ENCODE data around the gene SPTBN1. TPM values are rescaled to one million over a fixed set of nuclear protein-coding genes. Genes with fewer than 3 reads are reported as not detected.

Gene SPTBN1
- total RNA-seq, 1 experiment from 2014 or later, result 204 TPM

DNA sequence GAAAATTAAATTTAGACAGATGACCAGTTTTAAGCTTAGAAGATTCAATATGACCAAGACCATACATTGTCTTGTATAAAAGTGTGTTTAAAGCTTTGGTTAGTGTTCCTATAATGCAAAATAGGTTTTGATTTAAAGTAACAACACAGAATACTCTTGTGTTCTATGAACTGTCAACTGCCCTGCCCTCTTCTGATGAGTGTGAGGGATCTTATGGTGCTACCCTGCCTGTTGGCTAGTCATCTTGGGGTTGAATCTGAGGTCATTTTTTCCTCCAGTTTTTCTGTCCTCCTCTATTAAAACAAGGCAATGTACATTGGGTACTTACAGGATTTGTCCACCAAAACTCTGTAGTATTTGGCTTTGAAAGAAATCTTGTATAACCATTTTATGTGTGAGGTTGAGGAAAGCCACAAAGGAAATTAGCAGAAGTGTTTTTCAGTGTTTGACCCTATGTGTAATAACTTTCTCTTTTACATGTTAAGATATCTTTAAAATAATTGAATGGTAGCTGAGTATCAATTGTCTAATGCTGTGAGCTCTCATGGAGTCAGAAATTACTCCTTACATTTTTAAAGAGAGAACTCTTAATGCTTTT, 129.1 kb downstream of the SPTBN1 start (continued):
- TF ChIP-seq, protein P1, sequence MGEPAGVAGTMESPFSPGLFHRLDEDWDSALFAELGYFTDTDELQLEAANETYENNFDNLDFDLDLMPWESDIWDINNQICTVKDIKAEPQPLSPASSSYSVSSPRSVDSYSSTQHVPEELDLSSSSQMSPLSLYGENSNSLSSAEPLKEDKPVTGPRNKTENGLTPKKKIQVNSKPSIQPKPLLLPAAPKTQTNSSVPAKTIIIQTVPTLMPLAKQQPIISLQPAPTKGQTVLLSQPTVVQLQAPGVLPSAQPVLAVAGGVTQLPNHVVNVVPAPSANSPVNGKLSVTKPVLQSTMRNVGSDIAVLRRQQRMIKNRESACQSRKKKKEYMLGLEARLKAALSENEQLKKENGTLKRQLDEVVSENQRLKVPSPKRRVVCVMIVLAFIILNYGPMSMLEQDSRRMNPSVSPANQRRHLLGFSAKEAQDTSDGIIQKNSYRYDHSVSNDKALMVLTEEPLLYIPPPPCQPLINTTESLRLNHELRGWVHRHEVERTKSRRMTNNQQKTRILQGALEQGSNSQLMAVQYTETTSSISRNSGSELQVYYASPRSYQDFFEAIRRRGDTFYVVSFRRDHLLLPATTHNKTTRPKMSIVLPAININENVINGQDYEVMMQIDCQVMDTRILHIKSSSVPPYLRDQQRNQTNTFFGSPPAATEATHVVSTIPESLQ (CRISPR knock-in tag; IDR thresholded peaks at IDR 0.05), result no peak
- TF ChIP-seq, protein P2, sequence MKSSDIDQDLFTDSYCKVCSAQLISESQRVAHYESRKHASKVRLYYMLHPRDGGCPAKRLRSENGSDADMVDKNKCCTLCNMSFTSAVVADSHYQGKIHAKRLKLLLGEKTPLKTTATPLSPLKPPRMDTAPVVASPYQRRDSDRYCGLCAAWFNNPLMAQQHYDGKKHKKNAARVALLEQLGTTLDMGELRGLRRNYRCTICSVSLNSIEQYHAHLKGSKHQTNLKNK (CRISPR knock-in tag; IDR thresholded peaks at IDR 0.05), result no peak

DNA sequence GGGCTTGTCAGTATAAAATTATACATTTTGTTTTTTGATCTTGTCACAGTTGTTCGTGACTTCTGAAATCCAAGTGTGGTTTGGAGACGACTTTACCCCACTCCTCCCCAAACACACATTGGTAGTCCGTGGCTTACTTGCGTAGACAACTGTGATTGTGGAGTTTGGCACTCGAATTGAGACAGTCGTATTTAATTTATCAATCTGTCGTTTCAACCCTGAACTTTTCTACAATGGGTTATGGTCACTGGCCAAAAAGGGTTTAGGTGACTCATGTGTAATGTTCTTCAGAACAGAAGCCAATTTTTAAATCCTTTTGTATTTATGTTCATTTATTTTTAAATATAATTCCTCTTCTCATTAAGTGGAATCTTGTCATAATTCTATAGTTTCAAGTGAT, 129.9 kb downstream of the SPTBN1 start:
- no peaks in the 10 kb centered on the region for H3K27me3 Mint-ChIP-seq (ENCODE audit: low read depth)
- CTCF ChIA-PET, result no interaction called here

DNA sequence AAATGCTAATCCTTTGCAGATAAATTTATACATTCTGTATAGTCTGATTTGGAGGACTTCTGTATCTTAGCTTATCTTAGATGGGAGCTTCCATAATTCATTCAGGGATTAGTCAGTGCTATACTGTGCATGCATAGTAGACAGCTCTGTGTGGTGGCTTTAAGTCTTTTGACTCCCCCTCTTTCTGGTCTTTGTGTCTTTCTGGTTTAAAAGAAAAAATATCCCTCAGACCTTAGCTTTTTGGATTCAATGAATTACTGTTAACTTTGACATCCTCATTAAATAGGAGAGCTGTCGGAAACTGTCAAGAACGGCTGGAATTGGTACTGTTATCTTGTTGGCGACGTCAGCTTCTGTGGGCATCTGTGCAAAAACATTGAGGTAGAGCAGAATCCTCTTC, 130.4 kb downstream of the SPTBN1 start:
- no peak for ATAC-seq
- no peak overlapping the region for H3K4me3 Mint-ChIP-seq
- H3K27ac Mint-ChIP-seq, result no peak overlapping the region
- no peaks in the 10 kb centered on the region for H3K27me3 Mint-ChIP-seq (ENCODE audit: low read depth)
- no peaks in the 10 kb centered on the region for H3K36me3 Mint-ChIP-seq
- H3K4me1 Mint-ChIP-seq, result peaks cover 76% of the 10 kb centered on the region
- TF ChIP-seq CREM (CRISPR knock-in tag; IDR thresholded peaks at IDR 0.05) (no peak), JUN (CRISPR knock-in tag; IDR thresholded peaks at IDR 0.05) (no peak), HMGA2 (CRISPR knock-in tag; IDR thresholded peaks at IDR 0.05) (no peak), NR2C2 (CRISPR knock-in tag; IDR thresholded peaks at IDR 0.05) (no peak), ZBTB21 (CRISPR knock-in tag; IDR thresholded peaks at IDR 0.05; ENCODE audit: borderline replicate concordance) (no peak), SOX15 (CRISPR knock-in tag; IDR thresholded peaks at IDR 0.05) (no peak), TEAD1 (CRISPR knock-in tag; IDR thresholded peaks at IDR 0.05) (no peak), ZNF317 (CRISPR knock-in tag; IDR thresholded peaks at IDR 0.05; ENCODE audit: borderline replicate concordance, low read depth) (no peak), ZNF232 (CRISPR knock-in tag; IDR thresholded peaks at IDR 0.05) (no peak), FOXJ3 (CRISPR knock-in tag; IDR thresholded peaks at IDR 0.05; ENCODE audit: borderline replicate concordance) (no peak), KAT7 (CRISPR knock-in tag; IDR thresholded peaks at IDR 0.05; ENCODE audit: borderline replicate concordance) (no peak), NR3C1 (CRISPR knock-in tag; conservative IDR thresholded peaks at IDR 0.05; ENCODE audit: low read depth) (no peak)
- TF ChIP-seq, protein P3, sequence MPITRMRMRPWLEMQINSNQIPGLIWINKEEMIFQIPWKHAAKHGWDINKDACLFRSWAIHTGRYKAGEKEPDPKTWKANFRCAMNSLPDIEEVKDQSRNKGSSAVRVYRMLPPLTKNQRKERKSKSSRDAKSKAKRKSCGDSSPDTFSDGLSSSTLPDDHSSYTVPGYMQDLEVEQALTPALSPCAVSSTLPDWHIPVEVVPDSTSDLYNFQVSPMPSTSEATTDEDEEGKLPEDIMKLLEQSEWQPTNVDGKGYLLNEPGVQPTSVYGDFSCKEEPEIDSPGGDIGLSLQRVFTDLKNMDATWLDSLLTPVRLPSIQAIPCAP (CRISPR knock-in tag; IDR thresholded peaks at IDR 0.05), result no peak
- TF ChIP-seq, protein P4, sequence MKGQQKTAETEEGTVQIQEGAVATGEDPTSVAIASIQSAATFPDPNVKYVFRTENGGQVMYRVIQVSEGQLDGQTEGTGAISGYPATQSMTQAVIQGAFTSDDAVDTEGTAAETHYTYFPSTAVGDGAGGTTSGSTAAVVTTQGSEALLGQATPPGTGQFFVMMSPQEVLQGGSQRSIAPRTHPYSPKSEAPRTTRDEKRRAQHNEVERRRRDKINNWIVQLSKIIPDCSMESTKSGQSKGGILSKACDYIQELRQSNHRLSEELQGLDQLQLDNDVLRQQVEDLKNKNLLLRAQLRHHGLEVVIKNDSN (CRISPR knock-in tag; IDR thresholded peaks at IDR 0.05), result no peak
- TF ChIP-seq, protein P5, sequence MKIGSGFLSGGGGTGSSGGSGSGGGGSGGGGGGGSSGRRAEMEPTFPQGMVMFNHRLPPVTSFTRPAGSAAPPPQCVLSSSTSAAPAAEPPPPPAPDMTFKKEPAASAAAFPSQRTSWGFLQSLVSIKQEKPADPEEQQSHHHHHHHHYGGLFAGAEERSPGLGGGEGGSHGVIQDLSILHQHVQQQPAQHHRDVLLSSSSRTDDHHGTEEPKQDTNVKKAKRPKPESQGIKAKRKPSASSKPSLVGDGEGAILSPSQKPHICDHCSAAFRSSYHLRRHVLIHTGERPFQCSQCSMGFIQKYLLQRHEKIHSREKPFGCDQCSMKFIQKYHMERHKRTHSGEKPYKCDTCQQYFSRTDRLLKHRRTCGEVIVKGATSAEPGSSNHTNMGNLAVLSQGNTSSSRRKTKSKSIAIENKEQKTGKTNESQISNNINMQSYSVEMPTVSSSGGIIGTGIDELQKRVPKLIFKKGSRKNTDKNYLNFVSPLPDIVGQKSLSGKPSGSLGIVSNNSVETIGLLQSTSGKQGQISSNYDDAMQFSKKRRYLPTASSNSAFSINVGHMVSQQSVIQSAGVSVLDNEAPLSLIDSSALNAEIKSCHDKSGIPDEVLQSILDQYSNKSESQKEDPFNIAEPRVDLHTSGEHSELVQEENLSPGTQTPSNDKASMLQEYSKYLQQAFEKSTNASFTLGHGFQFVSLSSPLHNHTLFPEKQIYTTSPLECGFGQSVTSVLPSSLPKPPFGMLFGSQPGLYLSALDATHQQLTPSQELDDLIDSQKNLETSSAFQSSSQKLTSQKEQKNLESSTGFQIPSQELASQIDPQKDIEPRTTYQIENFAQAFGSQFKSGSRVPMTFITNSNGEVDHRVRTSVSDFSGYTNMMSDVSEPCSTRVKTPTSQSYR (CRISPR knock-in tag; IDR thresholded peaks at IDR 0.05), result no peak
- TF ChIP-seq, protein P6, sequence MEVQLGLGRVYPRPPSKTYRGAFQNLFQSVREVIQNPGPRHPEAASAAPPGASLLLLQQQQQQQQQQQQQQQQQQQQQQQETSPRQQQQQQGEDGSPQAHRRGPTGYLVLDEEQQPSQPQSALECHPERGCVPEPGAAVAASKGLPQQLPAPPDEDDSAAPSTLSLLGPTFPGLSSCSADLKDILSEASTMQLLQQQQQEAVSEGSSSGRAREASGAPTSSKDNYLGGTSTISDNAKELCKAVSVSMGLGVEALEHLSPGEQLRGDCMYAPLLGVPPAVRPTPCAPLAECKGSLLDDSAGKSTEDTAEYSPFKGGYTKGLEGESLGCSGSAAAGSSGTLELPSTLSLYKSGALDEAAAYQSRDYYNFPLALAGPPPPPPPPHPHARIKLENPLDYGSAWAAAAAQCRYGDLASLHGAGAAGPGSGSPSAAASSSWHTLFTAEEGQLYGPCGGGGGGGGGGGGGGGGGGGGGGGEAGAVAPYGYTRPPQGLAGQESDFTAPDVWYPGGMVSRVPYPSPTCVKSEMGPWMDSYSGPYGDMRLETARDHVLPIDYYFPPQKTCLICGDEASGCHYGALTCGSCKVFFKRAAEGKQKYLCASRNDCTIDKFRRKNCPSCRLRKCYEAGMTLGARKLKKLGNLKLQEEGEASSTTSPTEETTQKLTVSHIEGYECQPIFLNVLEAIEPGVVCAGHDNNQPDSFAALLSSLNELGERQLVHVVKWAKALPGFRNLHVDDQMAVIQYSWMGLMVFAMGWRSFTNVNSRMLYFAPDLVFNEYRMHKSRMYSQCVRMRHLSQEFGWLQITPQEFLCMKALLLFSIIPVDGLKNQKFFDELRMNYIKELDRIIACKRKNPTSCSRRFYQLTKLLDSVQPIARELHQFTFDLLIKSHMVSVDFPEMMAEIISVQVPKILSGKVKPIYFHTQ (CRISPR knock-in tag; IDR thresholded peaks at IDR 0.05), result no peak
- TF ChIP-seq, protein P7, sequence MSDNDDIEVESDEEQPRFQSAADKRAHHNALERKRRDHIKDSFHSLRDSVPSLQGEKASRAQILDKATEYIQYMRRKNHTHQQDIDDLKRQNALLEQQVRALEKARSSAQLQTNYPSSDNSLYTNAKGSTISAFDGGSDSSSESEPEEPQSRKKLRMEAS (CRISPR knock-in tag; IDR thresholded peaks at IDR 0.05), result no peak
- TF ChIP-seq, protein P8, sequence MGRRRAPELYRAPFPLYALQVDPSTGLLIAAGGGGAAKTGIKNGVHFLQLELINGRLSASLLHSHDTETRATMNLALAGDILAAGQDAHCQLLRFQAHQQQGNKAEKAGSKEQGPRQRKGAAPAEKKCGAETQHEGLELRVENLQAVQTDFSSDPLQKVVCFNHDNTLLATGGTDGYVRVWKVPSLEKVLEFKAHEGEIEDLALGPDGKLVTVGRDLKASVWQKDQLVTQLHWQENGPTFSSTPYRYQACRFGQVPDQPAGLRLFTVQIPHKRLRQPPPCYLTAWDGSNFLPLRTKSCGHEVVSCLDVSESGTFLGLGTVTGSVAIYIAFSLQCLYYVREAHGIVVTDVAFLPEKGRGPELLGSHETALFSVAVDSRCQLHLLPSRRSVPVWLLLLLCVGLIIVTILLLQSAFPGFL (CRISPR knock-in tag; IDR thresholded peaks at IDR 0.05; ENCODE audit: borderline replicate concordance), result no peak
- DNase-seq (ENCODE audit: low spot score), result no peak
- H3K9me3 Mint-ChIP-seq, result no peaks in the 10 kb centered on the region
- CTCF ChIA-PET, result no interaction called here
- POLR2A ChIA-PET, result interaction anchor here (1.1 kb wide), 1 partner anchor 26 kb away, joined by 4 read pairs; no protein-coding TSS in a partner anchor

More for the DNA sequence above, 129.9 kb downstream of the SPTBN1 start:
- DNase-seq (ENCODE audit: low spot score) (no peak), ATAC-seq (no peak)
- Mint-ChIP-seq H3K9me3 (no peaks in the 10 kb centered on the region), H3K4me3 (no peak overlapping the region), H3K4me1 (peaks cover 80% of the 10 kb centered on the region), H3K27ac (no peak overlapping the region), H3K36me3 (no peaks in the 10 kb centered on the region)
- no peak for TF ChIP-seq ZNF396 (CRISPR knock-in tag; IDR thresholded peaks at IDR 0.05; ENCODE audit: borderline replicate concordance)
- TF ChIP-seq CBFB (CRISPR knock-in tag; IDR thresholded peaks at IDR 0.05; ENCODE audit: low read depth), result no peak
- POLR2A ChIA-PET, result interaction anchor here (1.1 kb wide), 1 partner anchor 26 kb away, joined by 4 read pairs; no protein-coding TSS in a partner anchor

Data from WTC11 (cell line).